HG03039 (cell line): Measurements from ENCODE around the gene PCED1A.
A peak's percentile ranks its signal among the peaks of the same experiment; 100 is the strongest.

Experiments used
- ATAC-seq: cut with Tn5 transposase; IDR thresholded peaks from one replicate; pipeline ENCODE4 v1.9.1; 2021; ENCODE audit warnings: mild to moderate bottlenecking, moderate library complexity; ENCODE audit not compliant: unreplicated experiment

Gene PCED1A

DNA sequence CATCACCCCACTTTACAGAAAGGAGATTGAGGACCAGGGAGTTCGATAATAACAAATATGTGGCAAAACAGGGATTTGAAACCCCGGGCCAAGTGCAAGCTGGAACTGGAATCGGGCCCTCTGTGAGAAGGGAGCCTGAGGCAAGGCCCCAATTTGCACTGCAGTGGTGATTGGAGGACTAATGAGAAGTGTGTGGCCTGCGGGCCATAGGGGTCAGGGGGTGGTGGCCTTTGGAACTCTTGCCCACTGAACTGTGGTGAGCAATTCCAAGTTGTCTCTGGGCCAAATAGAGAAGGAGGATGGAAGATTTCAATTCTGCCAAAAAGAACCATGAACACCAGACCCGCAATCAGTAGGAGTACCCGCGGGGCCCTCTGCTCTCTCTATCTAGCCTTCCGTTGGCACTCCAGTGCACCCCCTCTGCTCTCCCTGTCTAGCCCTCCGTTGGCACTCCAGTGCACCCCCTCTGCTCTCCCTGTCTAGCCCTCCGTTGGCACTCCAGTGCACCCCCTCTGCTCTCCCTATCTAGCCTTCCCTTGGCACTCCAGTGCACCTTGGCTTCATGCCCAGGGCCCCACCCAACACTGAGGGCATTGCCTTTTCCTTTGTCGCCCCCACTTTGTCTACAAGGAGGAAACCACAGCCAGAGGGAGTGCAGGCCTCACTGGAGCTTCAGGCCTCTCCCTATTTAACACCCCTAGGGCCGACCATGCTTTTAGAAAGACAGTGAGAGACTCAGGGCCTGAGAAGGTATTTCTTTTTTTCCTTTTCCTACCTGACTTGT is 26.8 kb upstream of the PCED1A start:
- no peak for ATAC-seq

- no peak for ATAC-seq
Measured at GRCh38 chr20:2866236-2866635, 25.8 kb upstream of the PCED1A start.

- no peak for ATAC-seq
Measured at GRCh38 chr20:2865630-2866029, 25.2 kb upstream of the PCED1A start.

DNA sequence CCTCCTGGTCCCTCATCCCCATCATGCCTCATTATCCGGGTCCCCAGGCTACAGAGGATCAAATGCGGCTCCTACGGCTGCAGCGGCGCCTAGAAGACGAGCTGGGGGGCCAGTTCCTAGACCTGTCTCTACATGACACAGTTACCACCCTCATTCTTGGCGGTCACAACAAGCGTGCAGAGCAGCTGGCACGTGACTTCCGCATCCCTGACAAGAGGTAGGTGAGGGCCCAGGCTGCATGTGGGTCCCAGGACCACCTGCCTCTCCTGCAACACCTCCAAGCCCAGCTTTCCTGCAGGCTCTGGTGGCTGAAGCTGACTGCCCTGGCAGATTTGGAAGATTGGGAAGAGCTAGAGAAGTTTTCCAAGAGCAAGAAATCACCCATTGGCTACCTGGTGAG is 24.6 kb upstream of the PCED1A start:
- ATAC-seq, result no peak

- no peak for ATAC-seq
Measured at GRCh38 chr20:2864626-2865025, 24.2 kb upstream of the PCED1A start.

DNA sequence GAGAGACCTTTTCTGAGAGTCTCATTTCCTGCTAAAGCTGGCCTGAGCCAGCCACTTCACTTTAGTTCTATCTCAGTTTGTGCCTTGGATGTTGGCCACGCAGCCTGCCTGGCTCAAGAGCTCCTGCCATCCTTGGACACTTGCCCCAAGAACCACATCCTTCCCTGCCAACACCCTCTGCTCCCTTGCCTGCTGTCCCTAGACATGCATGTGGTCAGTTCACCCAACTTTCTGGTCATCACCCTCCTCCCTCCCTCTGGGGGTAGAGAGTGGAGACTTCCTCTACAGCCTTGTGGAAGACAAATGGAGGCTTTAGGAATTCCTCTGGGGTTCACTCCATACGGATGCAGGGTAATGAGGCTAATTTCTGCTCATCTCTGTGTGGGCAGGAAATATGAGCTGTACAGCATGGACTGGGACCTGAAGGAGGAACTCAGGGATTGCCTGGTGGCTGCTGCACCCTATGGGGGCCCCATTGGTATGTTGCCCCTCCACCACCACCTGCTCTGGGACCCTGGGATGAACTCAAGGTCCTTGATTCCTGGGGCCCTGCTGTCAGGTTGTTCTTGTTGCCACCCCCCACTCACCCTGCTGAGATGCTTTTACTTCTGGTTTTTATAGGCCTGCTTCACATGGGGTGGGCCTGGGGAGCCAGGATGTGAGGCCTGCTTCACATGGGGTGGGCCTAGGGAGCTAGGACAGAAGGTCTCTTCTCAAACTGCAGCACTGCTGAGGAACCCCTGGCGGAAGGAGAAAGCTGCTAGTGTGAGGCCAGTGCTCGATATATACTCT is 19.1 kb upstream of the PCED1A start:
- ATAC-seq, result no peak

DNA sequence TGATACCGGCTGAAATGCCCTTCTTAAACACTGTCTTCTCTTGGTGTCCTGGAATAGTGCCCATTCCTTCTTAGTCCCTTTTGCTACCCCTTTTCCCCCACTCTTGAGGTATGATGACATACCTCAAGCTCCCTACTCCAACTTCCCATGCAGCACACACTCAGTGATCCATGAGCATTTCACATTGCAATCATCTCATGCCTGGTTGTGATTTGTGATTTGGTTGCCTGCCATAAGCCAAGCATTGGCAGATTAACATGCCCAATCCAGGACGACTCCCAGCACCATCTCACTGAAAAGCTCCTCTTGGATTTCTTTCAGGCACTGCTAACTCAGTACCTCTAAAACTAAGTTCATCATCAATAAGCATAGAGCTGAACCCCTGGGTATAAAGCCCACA is 18.1 kb upstream of the PCED1A start:
- ATAC-seq, result no peak

GRCh38 chr20:2851086-2851485 is 10.6 kb upstream of the PCED1A start:
- ATAC-seq, result no peak

DNA sequence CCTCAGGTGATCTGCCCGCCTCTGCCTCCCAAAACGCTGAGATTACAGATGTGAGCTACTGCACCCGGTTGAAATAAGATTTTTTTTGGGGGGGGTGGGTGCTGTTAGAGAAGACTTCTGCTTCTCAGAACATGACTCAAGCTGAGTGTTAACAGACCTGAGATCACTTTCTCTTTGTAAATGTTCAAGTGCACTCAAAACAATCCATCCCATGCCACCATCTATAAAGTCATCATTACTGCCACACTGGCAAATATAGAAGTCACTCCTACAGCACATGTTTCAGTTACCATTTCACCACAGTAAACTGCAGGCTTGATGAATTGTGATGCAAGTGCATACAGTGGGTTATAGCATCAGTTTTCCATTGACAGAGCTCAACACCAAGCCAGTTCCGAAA is 9.1 kb upstream of the PCED1A start:
- ATAC-seq, result no peak

GRCh38 chr20:2847802-2848201 is 7.3 kb upstream of the PCED1A start:
- no peak for ATAC-seq

GRCh38 chr20:2846698-2847097 is 6.2 kb upstream of the PCED1A start:
- ATAC-seq, result no peak

DNA sequence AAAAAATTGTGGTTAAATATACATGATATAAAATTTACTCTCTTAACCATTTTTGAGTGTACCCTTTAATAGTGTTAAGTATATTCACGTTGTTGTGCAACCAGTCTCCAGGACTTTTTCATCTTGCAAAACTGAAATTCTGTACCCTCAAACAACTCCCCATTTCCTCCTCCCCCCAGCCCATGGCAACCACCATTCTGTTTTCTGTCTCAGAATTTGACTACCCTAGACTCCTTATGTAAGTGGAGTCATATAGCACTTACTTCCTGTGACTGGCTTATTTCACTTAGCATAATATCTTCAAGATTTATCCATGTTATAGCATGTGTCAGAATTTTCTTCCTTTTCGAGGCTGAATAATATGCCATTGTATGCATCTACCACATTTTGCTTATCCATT is 5.2 kb upstream of the PCED1A start:
- ATAC-seq, result no peak

GRCh38 chr20:2840967-2841531 is 594 bp upstream of the PCED1A start:
- peak; percentile 25 for ATAC-seq

- no peak for ATAC-seq
Measured at GRCh38 chr20:2839732-2840137, 720 bp downstream of the PCED1A start.

DNA sequence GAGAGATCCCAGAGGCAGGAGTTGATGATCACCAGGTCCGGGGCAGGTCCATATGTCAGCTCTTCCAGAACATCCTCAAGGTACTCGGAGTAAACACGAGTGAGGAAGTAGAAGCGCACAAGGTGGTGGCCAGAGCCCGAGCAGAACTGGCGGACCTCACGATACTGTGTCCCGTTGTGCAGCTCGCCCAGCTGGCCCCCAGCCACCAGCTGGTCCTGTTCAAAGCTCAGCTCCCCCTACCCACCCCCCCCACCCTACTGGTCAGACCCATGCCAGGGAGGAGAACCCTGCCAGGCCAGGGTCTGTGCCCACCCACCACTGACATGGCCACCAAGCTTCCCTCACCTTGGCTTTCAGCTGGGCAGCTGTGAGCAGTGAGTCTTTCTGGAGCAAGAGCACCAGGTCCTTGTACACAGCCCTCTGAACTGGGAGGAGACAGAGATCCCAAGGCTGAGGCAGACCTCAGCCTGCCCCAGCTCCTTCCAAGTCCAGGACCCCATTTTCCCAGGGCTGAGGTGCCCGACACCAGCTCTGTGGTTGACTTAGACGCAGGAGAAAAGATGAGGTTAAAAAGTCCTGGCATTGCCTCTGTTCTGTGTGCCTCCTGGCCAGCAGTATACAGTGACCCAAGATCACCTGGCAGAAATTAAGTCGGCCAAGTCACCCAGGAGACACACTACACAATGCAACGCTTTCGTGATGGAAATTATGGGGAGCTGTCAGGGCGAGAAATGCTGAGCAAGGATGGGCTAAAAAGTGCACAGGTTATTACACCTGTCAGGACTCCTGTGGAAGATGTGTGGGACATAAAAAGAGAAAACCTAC is 1.4 kb downstream of the PCED1A start:
- no peak for ATAC-seq

DNA sequence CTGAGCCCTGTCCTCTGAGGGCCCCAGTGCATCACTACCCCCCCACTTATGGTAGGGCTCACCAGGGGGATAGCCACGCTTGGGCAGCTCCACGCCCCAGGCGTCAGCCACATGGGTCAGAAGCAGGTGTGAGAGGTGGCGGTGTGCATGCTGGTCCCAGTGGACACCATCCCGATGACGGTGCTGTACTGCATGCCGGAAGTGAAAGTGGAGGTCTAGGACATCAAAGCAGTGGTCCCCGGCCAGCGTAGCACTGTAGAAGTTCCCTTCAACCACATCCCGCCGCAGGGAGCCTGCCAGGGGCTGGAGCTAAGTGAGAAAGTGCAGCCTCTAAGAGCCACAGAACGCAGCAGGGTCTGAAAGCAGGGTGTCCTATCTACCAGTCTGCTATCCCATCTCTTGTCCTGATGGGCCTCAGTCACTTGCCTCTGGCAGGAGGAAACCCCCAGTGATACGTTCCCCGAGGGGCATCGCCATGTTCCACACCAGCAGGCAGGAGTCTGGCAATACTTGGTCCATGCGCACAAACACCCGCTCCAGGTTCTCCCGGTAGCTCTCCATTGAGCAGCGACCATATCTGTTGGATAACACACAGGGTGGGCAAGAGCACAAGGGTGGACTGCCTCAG is 2.2 kb downstream of the PCED1A start:
- no peak for ATAC-seq

DNA sequence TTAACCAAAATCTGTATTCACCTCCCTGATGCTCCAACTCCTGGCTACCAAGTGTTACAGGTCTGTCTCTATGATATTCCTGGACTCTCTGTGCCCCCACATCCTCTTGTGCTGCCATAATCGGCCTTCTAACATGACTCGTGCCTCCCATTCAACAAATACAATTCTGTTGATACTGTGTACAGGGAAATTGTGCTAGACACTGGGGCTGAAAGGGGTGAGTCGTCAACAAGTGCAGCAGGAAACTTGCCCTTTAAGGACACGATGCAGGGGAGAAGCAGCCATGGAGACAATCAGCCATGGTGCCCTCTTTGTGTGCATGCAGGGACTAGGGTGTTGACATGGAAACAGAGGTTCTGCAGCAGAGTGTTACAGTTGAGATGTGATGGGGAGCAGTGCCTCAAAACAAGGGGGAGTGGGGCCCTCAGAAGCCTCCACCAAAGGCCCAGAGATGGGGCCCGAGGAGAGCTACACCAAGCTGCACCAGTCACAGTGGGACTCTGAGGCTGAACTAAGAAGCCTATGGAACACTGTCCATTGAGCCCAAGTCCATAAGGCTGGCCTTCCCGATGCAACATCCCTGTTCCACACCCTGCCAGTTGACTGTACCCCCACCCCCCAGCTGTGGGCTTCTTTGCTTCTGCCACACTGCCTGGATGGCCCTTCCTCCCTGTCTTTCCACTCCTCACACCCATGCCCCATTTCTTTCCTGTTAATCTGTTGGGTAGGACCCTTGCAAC is 3.1 kb downstream of the PCED1A start:
- no peak for ATAC-seq

GRCh38 chr20:2836035-2836434 is 4.4 kb downstream of the PCED1A start:
- ATAC-seq, result no peak

DNA sequence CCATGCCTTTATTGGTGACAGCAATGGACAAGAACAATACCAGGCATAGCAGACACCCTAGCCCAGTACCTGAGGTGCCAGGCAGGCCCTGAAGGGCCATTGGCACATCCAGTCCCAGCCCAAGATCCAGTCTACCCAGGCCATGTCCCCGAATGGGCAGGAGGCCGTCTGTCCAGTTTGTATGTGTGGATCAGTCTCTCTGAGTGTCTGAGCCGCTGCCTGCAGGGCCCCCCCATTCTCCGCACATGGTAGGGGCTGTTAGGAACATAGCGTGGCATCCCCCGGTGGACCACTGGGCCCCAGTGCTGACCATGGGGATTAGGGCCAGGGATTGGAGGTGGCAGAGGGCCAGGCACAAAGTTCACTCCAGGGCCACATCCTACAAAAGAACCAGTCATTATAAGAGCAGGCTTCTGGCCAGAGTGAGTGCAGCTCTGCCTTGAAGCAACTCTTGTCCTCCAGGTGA is 5.1 kb downstream of the PCED1A start:
- no peak for ATAC-seq
